GM21717 (cell line): Measurements from ENCODE around the gene CTAG1A.
"Not testable (repeated sequence)": the region's sequence is repeated elsewhere in the genome, so short reads cannot be mapped to it uniquely, and the experiment has no call there.

Experiments
- ATAC-seq: cut with Tn5 transposase; IDR thresholded peaks from one replicate; pipeline ENCODE4 v1.9.1; 2021; ENCODE audit warnings: mild to moderate bottlenecking, moderate library complexity; ENCODE audit not compliant: unreplicated experiment

Gene CTAG1A

GRCh38 chrX:154608823-154609222 lies 23.9 kb downstream of the CTAG1A start:
- ATAC-seq = not testable (repeated sequence)

- ATAC-seq = not testable (repeated sequence)
Measured at GRCh38 chrX:154611146-154611545, 26.2 kb downstream of the CTAG1A start.

- ATAC-seq = not testable (repeated sequence)
Measured at GRCh38 chrX:154613586-154613985, 28.7 kb downstream of the CTAG1A start.

DNA sequence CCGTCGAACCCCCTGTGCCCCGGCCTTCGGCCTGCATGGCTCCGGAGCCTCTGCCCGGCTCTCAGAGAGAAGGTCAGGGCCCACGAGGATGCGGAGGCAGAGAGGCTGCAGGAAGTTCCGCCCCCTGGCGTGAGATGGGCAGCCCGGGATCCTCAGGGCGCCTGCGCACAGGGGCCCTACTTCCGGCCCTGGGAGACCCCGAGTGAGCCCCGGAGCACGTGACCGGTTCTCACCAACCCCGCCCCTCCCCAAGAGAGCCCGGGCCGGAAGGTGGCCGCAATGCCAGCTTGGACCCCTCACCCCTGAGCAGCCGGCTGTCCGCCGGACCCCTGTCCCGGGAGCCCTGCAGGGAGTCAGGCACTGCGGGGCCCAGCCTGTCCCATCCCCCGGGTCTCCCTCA lies 34.2 kb downstream of the CTAG1A start, which contains the start of gene CTAG1B:
CTAG1B (minus strand) TSS at position 101 of the 400 bp plus-strand sequence; CDS start at position 37, 64 bp downstream.
- not testable (repeated sequence) for ATAC-seq

GRCh38 chrX:154620767-154621414 lies 36.0 kb downstream of the CTAG1A start:
- ATAC-seq = not testable (repeated sequence)

GRCh38 chrX:154628960-154629359 lies 44.0 kb downstream of the CTAG1A start:
- not testable (repeated sequence) for ATAC-seq

DNA sequence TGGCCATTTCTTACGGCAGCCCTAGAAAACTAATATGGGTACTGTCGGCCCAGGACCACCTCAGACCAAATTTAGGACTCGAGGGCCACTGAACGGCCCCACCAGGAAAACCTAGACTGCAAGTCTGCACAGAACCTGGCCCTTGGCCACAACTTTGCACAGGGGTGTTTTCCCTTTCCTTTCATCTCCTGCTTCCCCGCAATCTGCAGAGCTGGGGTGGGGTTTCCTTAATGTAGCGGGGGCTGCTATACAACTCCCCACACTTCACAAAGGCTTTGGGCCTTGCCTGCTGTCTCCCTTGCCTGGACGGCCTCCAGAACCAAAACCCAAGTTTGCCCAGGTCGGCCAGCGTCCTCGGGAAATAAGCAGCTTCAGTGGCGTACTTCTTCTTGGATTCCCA lies 46.0 kb downstream of the CTAG1A start:
- not testable (repeated sequence) for ATAC-seq

DNA sequence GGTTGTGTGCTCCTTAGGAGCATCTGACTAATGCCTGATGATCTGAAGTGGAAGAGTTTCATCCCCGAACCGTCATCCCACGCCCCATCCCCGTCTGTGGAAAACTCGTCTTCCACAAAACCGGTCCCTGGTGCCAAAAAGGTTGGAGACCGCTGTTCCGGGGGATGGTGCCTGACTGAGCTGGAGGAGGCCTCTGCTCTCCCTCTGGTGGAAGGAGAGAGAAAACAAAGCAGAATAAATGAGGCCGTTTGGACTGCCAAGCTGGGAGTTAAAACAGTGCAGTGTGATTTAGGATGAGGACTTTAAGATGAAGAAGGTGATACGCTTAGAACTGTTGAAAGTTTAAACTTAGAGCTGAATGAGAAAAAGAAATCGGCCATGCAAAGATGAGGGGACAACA lies 48.7 kb downstream of the CTAG1A start:
- not testable (repeated sequence) for ATAC-seq
